HG02885 (cell line): ENCODE measurements around the gene ANKRD9.

Experiments
- ATAC-seq: cut with Tn5 transposase; IDR thresholded peaks from one replicate; pipeline ENCODE4 v1.9.1; 2021; ENCODE audit warnings: mild to moderate bottlenecking; ENCODE audit not compliant: unreplicated experiment, poor library complexity

Gene ANKRD9

GRCh38 chr14:102500713-102501112 is 8.9 kb downstream of the ANKRD9 start:
- no peak for ATAC-seq

GRCh38 chr14:102500158-102500662 is 9.4 kb downstream of the ANKRD9 start:
- no peak for ATAC-seq

DNA sequence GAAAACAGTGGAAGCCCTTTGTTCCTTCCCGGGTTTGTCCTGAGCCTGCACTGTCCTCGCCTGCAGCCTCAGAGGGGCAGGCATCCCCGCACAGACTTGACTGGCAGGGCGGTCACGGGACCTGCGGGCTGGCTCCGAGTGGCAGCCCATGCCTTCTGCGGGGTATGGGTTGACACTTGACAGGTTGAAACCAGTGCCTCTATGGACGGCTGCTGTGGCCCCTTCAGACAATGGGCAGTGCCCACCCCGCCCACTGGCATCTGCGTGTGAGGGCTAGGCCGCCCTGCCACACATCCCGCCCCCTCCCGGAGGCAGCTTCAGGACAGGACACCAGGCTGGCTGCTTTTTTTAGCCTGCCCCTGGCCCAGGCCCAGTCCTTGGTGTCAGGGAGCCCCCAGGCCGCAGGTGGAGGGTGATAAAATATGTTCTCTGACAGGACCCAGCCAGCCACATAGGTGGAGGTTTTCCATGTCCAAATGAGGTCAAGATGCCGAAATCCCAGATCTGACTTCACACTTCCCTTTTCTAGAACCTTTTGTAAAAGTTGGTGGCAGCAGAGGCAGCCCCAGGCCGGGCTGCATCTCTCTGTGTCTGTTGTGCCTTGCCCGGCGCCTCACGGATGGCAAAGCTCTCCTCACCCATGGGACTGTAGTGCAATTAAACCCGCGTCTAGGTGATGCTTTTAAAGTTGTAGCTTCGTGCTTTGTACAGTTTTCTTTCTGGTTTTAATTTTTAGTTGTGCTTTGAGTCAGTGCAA is 10.0 kb downstream of the ANKRD9 start:
- ATAC-seq, result no peak

DNA sequence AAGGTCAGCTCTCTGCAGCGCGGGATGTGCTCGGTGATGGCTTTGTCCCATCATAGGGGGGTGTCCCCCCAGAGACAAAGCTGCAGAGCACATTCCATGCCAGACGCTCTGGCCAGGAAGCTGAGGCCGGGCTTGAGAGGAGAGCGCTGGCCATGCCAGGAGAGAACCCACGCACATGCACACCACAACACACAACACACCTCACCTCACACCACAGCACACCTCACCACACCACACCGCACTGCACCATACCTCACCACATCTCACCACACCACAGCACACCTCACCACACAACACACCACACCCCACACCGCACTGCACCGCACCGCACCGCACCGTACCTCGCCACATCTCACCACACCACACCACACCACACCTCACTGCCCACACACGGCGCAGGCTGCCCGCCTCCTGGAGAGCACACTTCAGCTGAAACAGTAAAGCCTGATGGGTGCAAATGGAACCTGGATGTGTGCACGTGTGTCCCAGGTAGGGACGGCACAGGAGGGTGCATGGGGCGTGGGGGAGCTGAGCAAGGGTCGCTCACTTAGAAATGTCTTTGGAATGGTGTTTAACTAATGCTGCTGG is 10.8 kb downstream of the ANKRD9 start:
- no peak for ATAC-seq

GRCh38 chr14:102497998-102498677 is 11.4 kb downstream of the ANKRD9 start:
- no peak for ATAC-seq

DNA sequence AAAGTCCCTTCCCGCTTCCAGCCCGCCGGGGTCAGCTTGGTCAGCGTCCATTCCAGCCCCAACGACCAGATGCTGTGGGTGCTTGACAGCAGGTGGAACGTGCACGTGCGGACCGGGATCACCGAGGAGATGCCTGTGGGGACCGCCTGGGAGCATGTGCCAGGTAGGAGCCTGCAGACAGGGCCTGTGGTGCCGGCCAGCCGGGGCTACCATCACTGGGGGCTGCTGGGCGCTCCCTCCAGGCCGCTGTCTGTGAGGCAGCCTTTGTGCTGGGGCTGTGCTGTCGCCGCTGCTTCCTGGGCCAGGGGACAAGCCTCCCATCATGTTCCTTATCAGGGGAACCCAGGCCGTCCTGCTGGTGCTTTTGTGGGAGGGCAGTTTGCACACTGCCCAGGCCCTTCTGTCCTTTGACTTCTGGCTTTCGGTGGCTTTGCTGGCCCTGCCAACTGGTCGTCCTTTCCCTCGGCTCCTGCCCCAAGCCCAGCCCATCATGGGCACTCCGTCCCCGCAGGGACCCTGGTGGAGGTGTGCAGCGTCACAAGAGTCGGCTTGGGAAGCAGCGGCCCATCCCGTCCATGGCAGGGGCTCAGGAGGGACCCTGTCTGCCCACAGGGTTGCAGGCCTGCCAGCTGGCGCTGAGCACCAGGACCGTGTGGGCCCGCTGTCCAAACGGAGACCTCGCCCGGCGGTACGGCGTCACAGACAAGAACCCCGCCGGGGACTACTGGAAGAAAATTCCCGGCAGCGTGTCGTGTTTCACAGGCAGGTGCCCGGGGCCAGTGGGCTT is 12.4 kb downstream of the ANKRD9 start:
- ATAC-seq, result no peak

DNA sequence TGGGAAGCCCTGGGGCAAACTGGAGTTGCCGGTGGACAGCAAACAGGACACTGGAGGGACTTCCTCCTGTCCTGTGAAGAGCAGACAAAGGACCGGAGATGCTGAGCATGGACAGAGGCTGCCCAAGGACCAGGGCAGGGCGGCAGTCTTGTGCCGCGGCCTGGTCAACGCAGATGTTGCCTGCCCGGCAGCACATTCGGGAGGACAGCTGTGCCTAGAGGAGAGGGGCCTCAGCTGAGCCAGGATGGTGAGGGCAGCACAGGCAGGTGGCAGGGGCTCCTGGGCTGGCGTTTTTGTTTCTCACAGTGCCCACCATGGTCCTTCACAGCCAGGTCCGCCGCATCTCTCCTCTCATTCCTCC is 13.3 kb downstream of the ANKRD9 start:
- ATAC-seq, result no peak

GRCh38 chr14:102495491-102496330 is 13.9 kb downstream of the ANKRD9 start:
- no peak for ATAC-seq

DNA sequence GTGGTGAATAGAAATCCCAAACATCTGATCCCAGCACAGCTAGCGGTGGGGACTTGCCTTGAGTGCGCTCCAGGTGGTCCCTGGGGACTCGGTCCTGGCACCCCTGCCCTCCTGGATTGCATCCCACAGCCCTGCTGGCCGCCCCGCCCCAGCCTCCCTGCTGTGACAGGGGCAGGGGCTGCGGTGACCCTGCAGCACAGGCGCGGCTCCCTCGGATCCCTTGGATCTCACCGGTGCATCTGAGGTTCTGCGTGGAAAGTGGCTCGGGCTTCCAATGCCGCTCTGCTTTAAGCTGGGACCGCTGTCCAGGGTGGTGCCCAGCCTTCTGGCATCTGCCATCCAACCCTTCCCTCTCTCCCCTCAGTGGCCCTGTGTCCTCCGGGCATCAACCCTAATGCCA is 16.0 kb downstream of the ANKRD9 start:
- ATAC-seq, result no peak

DNA sequence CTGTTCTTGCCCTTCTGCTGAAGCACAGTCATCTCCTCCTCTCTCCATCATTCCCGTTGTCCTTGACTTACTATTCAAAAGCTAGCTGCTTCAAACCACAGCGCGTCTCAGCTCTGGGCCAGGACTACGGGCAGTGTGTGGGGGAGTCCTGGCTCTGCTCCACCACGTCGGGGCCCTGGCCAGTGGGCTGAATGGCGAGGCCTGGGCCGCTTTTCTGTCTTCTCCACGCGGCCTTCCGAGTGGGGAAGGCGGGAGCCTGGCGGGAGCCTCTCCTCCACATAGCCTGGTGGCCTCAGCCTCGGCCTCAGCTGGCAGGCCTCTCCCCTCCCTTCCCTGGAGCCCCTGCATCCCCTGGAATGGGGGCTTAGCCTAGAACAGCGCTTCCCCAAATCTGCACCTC is 16.5 kb downstream of the ANKRD9 start:
- no peak for ATAC-seq

- no peak for ATAC-seq
These were observed 17.1 kb downstream of the ANKRD9 start for GRCh38 chr14:102492531-102492910.

DNA sequence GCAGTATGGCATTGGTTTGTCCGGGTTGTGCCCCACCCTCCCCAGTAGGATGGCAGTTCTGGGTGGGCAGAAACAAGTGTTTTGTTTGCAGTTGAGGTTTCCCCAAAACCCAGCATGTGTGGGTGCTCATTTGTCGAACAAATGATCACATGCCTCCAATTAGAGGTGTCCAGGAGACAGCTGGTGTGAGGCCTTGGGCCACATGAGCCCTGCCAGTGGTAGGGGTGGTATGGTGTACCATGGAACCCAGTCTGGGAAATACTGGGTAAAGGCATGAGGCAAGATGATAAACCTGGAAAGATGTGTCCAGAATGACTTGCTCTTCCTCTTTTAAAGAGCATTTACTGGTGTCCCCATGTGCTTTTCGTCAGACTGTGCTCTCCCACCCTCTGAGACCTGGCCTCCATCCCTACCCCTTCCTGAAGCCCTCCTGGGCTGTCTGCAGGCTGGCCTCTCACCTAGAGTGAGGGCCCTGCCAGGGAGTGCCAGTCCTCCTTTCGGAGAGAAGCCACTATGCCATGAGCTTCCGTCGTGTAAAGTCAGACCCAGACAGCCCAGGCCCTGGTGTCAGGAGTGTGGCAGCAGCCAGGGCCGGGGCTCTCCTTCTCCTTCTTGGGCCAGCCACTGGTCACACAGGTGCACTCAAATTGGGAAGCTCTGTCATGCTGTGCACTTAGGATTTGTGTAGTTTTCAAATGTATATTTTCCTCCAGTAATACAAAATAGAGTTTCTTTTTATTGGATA is 17.6 kb downstream of the ANKRD9 start:
- no peak for ATAC-seq

DNA sequence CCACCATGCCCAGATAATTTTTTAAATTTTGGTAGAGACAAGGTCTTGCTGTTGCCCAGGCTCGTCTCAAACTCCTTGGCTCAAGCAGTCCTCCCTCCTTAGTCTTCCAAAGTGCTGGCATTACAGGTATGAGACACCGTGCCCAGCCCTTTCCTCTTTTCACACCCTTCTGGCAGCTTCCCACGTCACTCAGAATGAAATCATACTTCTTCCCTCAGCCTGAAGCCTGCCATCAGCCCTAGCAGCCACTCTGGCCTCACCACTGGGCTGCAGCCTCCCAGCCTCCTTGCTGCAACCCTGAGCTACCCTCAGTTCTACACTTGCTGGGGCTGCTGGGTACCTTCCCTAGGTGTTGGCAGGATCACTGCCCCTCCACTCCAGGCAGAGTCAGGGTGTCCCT is 18.2 kb downstream of the ANKRD9 start:
- no peak for ATAC-seq

GRCh38 chr14:102490456-102490855 is 19.1 kb downstream of the ANKRD9 start:
- no peak for ATAC-seq

- no peak for ATAC-seq
These were observed 22.4 kb downstream of the ANKRD9 start for GRCh38 chr14:102487204-102487577.

DNA sequence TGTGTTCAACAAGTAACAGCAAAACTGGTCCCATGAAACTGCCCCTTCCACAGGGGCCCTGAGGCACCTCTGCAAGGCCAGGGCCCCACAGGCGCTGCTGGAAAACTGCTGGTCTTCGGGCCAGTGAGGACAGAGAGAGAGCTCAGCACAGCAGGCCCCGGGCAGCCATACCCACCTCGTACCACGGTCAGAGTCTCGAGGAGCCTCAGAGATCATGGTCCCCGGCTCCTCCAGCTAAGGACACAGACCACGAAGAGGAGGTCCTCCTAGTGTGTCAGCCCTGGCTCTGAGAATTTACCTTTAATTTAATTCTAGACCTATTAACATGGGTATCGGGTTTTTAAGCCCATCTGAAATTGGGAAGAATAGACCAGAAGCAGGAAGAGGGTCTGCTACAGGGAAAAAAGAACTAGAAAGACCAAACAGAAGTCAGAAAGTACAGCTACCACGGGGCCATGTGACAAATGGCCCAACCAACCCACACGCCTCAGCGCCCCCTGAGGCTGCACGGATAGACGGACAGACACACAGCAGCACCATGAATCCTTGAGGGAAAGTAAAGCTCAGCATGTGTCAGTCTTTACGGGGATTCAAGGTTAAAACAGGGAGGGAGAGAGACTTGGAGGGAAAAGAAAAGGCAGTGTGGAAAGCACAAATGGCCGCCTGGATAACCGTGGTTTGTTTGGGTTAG is 22.9 kb downstream of the ANKRD9 start:
- ATAC-seq, result no peak

GRCh38 chr14:102485693-102486512 is 23.7 kb downstream of the ANKRD9 start:
- no peak for ATAC-seq

- ATAC-seq, result no peak
These were observed 25.3 kb downstream of the ANKRD9 start for GRCh38 chr14:102484316-102484715.
